HG03135 (cell line): Measurements from ENCODE around the gene ZC3H12D.
"Not testable (repeated sequence)": the region's sequence is repeated elsewhere in the genome, so short reads cannot be mapped to it uniquely, and the experiment has no call there.

Experiments
- ATAC-seq: cut with Tn5 transposase; IDR thresholded peaks from one replicate; pipeline ENCODE4 v1.9.1; 2021; ENCODE audit warnings: mild to moderate bottlenecking, moderate library complexity; ENCODE audit not compliant: unreplicated experiment

Gene ZC3H12D

GRCh38 chr6:149483849-149484655 is 762 bp downstream of the ZC3H12D start:
- no peak for ATAC-seq

GRCh38 chr6:149483334-149483725 is 1.5 kb downstream of the ZC3H12D start:
- no peak for ATAC-seq

GRCh38 chr6:149482545-149483333 is 2.1 kb downstream of the ZC3H12D start:
- ATAC-seq: no peak

GRCh38 chr6:149480502-149481280 is 4.1 kb downstream of the ZC3H12D start:
- no peak for ATAC-seq

- ATAC-seq: no peak
These were observed 6.0 kb downstream of the ZC3H12D start for GRCh38 chr6:149478631-149479314.

GRCh38 chr6:149477544-149477943 is 7.3 kb downstream of the ZC3H12D start:
- ATAC-seq: no peak

GRCh38 chr6:149476789-149477455 is 7.9 kb downstream of the ZC3H12D start:
- ATAC-seq: no peak

GRCh38 chr6:149474108-149474935 is 10.5 kb downstream of the ZC3H12D start:
- no peak for ATAC-seq

- no peak for ATAC-seq
These were observed 11.4 kb downstream of the ZC3H12D start for GRCh38 chr6:149473080-149474052.

- ATAC-seq: no peak
These were observed 12.6 kb downstream of the ZC3H12D start for GRCh38 chr6:149472241-149472640.

GRCh38 chr6:149471801-149472200 is 13.0 kb downstream of the ZC3H12D start:
- no peak for ATAC-seq

GRCh38 chr6:149470948-149471347 is 13.9 kb downstream of the ZC3H12D start:
- ATAC-seq: no peak

GRCh38 chr6:149468179-149468578 is 16.6 kb downstream of the ZC3H12D start:
- peak; percentile 12 for ATAC-seq

- no peak for ATAC-seq
These were observed 17.5 kb downstream of the ZC3H12D start for GRCh38 chr6:149467265-149467664.

GRCh38 chr6:149464411-149464810 is 20.4 kb downstream of the ZC3H12D start:
- no peak for ATAC-seq

GRCh38 chr6:149463781-149464180 is 21.0 kb downstream of the ZC3H12D start:
- no peak for ATAC-seq

- ATAC-seq: not testable (repeated sequence)
These were observed 22.1 kb downstream of the ZC3H12D start for GRCh38 chr6:149462712-149463111.

GRCh38 chr6:149461670-149462069 is 23.1 kb downstream of the ZC3H12D start:
- no peak for ATAC-seq
